GM19193 (cell line): ENCODE results near the gene FGF1.

Experiments
- POLR2A ChIP-seq: IDR thresholded peaks from 4 replicates; pipeline ENCODE4 v1.6.1; 2011; ENCODE audit not compliant: insufficient read depth, insufficient read length; ENCODE audit errors: extremely low read depth

Gene FGF1

GRCh38 chr5:142547445-142548380 is 138.2 kb downstream of the FGF1 start:
- no peak for TF ChIP-seq POLR2A

GRCh38 chr5:142545650-142546322 is 140.1 kb downstream of the FGF1 start:
- TF ChIP-seq POLR2A: no peak

DNA sequence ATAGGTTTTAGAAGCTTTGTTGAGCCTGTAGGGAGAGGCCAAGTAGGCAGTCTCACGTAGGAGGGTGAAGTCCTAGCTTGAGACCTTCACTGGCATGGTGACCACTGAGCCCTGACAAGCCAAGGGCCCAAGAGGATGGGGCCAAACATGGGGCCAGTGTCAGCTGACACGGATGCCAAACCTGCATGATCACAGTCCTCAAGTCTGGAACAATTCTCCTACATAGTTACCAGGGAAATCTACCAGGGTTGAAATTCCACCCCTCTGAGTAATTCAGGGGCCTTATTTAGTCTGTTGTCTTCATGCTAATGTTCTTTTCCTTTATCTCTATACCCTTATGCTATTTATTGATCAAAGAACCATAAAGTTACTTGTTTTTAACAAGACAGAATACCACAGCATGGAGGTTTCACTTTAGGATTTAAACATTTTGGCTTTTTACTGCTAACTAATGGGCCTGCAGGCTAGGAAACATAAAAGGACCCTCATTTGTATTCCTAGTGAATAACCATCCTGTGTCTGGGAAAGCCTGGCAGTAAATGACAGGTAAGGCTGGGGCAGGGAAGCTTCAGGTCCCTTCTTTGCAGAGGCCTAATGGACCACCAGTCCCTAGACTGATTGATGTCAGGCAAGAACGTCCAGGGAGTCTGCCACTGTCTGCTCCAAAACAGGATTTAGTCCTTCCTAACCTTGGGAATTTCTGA is 140.8 kb downstream of the FGF1 start:
- TF ChIP-seq POLR2A: no peak

DNA sequence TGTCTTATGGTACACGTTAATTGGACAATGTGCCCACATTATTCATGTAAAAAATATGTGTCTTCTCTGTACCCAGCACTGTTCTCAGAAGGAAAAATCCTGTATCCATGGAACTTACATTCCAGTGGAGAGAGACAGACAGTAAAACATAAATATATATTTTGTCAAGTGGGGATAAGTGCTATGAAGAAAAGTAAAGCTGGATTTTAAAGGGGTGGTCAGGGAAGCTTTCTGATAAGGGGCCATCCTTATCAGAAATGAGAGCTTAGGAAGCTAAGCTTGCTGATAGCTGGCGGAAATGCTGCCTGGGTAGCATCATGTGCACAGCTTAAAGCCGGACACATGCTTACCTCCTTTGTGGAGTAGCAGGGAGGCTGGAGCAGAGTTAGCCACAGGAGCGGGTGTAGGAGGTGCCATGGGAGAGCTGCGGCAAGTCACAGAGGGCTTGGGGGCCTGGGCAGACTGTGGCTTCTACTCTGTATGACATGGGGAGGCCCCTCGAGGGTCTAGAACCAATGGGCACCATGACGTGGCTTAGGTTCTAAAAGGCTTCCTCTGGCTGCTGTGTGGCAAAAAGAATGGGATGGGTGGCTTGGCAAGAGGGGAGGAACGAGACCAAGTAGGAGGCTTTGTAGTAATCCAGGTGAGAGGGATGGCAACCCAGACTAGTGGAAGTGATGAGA is 141.7 kb downstream of the FGF1 start:
- TF ChIP-seq POLR2A: no peak

DNA sequence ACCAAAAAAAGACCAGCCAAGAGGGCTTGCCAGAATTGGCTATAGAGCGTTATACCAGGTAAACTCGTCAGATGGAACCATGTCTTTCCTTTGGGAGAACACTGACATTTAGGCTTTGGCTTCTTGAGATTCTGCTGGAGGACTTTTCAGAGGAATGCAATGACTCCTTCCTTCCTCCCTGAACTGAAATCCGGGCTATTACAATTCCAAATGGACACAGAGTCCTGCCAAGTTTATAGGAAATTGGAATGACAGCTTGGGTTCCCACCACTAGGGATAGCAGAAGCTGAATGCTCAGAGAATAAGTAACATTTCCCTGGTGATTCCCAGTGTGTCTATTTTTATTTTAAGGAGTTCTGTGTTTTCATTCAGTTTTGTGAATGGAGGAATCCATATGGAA is 143.0 kb downstream of the FGF1 start:
- TF ChIP-seq POLR2A: no peak
